Renal pelvis (tissue), 4 donors: Measurements from ENCODE around the gene GALNT9. TPM values are rescaled to one million over a fixed set of nuclear protein-coding genes. Genes with fewer than 3 reads are reported as not detected.
"Not testable (repeated sequence)": the region's sequence is repeated elsewhere in the genome, so short reads cannot be mapped to it uniquely, and the experiment has no call there.

Experiments used
- DNase-seq: peaks from one replicate; pipeline ENCODE4 v3.0.0-alpha.2; 2013
- polyA plus RNA-seq, 3 donors: library from polyadenylated mRNA; unstranded; fragments of 120-200 nt; gene quantifications; one replicate each; pipeline ENCODE4 v1.2.1, GENCODE V29; 2013; ENCODE audit not compliant: insufficient read length in 3 of 3

Gene GALNT9
- polyA plus RNA-seq, 3 donors, result 10.5 to 11.8 (median 11.3) TPM

DNA sequence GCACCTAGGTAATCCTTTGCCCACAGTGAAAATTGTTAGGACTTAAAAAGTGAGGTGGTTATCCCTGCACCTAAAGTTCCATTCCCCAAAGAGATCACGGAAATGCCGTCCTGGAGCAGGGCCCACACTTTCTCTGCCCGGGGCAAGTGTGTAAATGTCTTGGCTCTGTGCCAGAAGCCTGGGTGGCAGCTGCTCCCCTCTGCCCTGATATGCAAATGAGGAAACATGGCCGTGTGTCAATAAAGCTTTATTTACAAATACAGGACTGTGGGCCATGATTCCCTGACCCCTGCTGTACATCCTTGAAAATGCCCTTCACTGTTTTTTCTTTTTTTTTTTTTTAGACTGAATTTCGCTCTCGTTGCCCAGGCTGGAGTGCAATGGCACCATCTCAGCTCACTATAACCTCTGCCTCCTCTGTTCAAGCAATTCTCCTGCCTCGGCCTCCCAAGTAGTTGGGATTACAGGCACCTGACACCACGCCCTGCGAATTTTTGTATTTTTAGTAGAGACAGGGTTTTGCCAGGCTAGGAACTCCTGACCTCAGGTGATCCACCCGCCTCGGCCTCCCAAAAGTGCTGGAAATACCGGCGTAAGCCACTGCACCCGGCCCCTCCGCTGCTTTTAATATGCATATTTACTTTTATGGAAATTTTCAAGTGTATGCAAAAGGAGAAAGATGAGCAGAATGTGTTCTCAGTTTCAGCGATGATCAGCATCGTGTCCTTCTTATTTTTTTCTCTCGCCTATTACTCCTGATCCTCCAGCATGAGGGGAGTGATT, 75.5 kb downstream of the GALNT9 start:
- DNase-seq, result no peak

DNA sequence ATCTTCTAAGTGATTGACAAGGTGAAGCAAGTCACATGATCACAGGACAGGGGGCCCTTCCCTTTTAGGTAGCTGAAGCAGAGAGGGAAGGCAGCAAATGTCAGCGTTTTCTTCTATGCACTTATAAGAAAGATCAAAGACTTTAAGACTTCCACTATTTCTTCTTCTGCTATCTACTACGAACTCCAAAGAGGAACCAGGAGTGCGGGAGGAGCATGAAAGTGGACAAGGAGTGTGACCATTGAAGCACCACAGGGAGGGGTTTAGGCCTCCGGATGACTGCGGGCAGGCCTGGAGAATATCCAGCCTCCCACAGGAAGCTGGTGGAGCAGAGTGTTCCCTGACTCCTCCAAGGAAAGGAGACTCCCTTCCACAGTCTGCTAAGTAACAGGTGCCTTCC, 76.4 kb downstream of the GALNT9 start:
- not testable (repeated sequence) for DNase-seq

GRCh38 chr12:132251741-132252490, 77.5 kb downstream of the GALNT9 start:
- DNase-seq, result no peak

DNA sequence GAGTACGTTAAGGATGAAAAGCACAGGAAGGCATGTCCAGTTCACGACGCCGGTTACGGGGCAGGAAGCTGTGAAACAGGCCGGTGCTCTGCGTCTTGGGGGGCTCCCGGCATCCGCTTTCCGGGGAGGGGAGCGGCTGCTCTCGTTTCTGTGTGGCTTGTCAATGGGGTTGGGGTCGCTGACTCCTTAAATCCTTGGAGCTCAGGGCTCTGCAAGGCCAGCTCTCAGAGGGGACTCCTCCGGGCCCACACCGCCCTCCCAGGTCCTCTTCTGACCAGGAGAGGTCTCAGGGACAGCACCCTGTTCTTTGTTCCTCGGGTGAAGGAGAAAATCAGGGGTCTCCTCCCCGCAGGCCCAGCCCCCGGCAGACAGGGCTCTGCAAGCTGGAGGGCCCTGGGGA, 78.1 kb downstream of the GALNT9 start:
- no peak for DNase-seq

- no peak for DNase-seq
Measured at GRCh38 chr12:132250707-132251106, 78.7 kb downstream of the GALNT9 start.

DNA sequence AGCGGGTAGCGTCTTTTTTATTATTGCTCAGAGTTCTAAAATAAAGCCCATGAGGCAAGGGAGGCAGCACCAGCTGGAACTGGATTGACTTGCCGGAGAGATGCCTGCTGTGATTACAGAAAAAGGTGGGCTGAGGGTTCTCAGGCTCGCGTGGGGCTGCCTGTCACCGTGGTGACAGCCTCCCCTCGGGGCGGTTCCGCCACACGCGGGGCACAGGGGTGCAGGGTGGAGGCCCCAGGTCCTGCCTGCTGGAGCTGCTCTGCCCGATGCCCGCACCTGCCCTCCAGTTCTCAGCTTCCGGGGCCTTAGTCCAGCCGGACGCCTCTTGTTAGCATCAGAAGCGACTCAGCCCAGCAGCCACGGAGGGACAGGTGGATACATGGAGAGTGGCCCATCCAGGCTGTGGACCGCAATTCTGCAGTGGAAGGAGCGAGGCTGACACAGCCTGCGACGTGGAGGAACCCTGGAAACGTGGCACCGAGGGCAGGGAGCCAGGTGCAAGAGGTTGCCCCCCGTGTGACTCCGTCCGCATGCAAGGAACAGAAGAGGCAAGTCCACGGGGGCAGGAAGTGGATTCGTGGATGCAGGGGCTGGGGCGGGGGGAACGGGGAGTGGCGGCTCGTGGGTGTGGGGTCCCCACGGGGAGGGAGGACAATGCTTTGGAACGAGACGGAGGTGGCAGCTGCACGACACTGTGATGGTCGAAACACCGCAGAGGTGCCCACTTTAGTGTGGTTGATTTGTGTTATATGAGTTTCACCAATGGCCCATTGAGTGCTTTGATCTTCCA, 79.5 kb downstream of the GALNT9 start:
- DNase-seq, result no peak

GRCh38 chr12:132248453-132249167, 80.8 kb downstream of the GALNT9 start:
- no peak for DNase-seq

DNA sequence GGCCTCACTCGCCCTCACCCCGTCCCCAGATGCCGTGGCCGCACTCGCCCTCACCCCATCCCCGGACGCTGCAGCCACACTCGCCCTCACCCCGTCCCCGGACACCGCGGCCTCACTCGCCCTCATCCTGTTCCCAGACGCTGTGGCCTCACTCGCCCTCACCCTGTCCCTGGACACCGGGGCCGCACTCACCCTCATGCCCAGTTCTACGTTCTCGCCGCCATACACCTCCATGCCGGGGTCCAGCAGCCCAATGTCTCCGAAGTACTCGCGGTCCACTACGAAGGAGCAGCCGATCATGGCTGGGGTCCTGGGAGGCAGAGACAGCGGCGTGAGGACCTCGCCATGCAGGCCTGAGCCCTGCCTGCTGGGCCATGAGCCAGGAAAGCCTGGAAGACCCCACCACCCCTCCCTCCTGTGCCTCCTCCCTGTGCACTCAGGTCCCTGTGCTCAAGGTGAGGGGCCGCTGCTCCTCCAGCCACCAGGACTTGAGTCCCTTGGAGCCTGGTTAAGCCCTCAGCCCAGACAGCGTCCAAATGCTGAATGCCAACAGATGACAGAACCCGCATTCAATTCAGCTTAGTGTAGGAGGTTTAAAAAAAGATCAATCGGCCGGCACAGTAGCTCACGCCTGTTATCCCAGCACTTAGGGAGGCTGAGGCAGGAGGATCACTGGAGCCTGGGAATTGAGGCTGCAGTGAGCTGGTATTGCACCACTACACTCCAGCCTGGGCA, 81.5 kb downstream of the GALNT9 start:
- DNase-seq, result no peak

DNA sequence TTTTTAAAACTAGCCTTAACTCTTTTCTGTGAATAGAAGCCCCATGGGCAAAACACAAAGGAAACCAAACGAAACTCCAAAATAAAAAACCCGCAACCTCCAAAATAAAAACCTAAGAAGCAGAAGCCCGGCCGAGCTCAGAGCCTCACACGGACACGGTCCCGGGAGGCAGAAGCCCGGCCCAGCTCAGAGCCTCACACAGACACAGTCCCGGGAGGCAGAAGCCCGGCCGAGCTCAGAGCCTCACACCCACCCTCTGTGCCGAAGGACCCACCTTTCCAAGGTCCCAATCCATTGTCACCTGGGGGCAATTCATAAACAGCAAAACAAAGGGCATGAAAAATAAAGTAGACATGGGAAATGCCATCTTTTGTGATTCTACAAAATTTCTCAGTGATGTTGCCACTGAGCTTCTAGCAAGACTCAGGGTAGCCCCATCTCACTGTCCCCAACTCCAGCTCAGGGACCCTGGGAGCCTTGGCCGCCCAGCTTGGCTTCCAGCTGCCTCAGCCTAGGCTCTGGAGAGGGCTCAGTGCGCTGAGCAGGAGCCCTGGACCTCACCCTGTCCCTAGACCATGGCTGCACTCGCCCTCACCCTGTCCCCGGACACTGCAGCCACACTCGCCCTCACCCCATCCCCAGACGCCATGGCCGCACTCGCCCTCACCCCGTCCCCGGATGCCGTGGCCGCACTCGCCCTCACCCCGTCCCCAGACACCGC, 82.2 kb downstream of the GALNT9 start:
- DNase-seq, result no peak

GRCh38 chr12:132245521-132246101, 83.8 kb downstream of the GALNT9 start:
- DNase-seq, result no peak

GRCh38 chr12:132244724-132245295, 84.6 kb downstream of the GALNT9 start:
- no peak for DNase-seq

DNA sequence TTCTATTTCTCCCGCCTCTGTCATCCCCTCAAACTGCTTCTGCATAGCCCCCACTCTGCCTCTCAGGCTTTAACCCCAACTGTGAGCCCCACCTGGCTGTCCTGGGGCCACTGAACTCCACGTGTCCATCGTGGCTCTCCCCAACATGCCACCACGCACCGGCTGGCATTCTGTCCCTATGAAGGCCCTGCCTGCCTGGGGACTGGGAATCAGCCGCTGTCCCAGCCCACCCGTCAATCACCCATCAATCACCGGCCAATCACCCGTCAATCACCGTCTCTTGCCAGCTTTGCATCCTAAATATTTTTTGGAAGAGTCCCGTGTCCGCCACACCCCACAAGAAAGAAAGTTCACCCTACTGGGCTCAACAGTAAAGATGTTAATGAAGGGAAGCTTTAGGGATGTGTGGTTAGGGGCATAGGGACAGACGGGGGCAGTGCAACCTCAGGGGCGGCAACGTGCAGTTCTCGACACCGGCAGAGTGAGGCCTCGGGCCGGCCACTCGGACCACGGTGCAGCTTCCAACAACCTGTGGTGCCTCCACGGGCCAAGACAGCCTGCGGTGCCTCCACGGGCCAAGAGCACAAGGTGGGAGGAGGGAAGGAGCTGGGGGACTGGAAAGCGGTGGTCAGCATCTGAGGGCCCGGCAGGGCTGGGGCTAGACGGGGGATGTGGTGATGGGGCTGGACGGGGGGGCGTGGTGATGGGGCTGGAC, 85.6 kb downstream of the GALNT9 start:
- DNase-seq, result no peak

GRCh38 chr12:132243171-132243570, 86.2 kb downstream of the GALNT9 start:
- DNase-seq, result not testable (repeated sequence)

DNA sequence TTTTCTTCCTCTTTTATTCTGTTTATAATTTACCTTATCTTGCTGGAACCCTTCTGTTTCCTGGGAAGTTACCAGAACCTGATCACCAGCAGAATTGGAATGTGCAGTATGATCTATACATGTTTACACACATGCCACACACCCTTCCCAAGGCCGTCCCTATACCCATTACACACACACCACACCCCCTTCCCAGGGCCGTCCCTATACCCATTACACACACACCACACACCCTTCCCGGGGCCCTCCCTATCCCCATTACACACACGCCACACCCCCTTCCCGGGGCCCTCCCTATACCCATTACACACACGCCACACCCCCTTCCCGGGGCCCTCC, 88.8 kb downstream of the GALNT9 start:
- not testable (repeated sequence) for DNase-seq

DNA sequence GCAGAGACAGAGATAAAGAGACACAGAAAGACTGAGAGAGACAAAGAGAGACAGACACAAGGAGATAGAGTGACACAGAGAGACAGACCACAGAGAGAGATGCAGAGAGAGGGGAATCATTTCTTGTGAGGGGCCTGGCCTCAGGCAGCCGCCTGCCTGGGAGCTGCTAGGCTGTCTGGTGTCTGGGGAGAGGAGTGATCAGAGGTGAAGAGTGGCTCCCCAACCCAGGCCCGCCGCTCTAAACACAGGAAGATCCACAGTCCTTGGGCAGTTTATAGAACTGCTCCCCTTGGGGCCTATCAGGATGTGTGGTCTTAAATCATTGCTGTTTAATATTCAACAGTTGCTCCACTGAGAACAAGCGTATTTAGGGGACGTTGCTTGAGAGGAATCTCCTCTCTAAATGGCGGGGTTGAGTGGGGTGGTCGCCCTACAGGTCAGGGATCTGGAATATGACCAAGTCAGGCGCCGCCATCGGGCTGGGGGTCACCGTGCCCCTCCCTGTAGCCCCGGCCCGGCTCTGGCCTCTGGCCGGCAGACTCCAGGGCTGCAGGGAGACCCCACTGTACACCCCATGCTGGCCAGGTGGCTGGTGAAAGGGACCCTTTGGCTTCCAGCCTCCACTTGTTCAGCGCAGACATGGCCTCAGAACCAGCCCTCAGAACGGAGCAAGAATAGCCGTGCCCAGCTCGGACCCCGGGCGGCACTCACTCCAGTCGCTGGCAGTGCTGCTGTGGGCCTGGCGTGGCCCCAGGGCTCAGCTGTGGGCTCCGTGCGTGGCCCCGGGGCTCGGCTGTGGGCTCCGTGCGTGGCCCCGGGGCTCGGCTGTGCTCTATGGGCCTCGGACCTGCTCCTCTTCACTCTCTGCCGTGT, 89.4 kb downstream of the GALNT9 start:
- no peak for DNase-seq

DNA sequence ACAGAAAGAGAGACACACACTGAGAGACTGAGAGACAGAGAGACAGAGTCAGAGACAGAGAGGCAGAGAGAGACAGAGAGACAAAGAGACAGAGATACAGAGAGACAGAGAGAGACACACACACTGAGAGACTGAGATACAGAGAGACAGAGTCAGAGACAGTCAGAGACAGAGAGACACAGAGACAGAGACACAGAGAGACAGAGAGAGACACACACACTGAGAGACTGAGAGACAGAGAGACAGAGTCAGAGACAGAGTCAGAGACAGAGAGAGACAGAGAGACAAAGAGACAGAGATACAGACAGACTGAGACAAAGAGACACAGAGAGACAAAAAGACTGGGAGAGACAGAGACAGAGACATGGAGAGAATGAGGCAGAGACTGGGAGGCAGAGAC, 90.0 kb downstream of the GALNT9 start:
- no peak for DNase-seq

DNA sequence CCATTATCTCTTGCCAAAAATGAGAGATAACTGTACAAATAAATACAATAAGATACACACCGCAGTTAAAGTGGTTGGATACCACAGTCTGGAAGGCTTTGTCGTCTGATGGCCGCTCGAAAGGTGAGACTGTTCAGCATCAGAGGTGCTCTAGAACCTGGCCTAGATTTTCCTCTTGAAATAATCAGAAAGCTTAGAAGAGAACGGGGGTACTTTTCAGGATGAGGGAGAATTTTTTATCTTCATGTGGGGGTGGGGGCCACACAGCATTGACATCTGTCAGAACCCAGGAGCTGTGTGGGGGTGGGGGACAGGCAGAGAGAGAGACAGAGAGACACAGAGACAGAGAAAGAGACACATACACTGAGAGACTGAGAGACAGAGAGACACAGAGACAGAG, 90.5 kb downstream of the GALNT9 start:
- no peak for DNase-seq

GRCh38 chr12:132238488-132238854, 90.9 kb downstream of the GALNT9 start:
- DNase-seq, result no peak
